NCI-H1694 (cell line): ENCODE results near the gene KRT1.

ENCODE experiments used
- DNase-seq: peaks from one replicate; lab custom pipeline; 2025; lab: John Stamatoyannopoulos, UW

KRT1 gene

DNA sequence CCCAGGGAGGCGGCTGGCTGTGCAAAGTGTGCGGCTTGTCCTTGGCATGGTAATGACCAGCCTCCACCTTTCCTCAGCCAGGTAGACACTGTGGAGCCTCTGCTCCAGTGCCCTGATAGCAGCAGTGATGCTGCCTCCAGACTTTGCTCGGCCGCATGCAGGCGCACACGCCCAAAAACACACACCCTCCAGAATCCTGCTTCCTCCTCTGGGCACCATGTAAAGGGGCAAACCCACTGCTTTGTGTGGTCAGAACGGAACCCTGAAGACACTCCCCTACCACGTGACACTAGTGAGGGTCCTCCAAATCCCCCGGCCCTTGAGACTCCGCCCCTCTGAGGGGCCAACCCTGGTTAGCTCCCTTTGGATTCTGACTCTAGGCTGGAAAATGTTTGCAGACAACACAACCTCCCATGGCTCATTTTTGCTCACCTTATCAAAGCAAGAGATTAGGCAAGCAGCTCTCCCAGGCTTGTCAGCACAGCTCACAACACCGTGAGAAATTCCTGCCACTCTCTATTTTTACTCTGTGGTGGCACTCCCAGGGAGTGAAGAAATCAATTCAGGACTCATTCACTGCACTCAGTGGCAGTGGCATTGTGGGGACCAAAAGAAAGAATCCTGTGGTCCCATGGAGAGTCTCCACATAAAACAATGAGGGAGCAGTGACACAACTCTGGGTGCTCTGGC is 18.6 kb upstream of the KRT1 start:
- DNase-seq = no peak

DNA sequence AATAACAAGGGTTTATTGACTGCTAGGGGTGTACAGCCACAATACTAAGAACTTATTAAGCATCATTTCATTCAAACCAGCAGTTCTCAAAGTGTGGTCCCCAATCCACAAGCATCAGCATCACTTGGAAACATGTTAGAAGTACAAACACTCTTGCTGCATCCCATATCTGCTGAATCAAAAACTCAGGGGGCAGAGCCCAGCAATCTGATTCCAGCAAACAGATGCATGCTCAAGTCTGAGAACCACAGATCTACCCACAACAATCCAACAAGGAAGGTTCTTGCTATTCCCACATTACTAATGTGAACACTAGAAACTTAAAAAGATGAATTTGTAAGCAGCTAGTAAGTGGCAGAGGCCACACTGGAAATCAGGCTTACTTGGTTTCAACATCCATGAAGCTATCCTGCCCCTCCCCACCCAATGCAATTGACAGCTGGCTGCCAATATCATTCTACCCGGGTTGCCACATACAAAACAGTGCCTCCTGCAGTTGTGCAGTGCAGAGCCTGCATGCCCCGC is 16.9 kb upstream of the KRT1 start:
- no peak for DNase-seq

DNA sequence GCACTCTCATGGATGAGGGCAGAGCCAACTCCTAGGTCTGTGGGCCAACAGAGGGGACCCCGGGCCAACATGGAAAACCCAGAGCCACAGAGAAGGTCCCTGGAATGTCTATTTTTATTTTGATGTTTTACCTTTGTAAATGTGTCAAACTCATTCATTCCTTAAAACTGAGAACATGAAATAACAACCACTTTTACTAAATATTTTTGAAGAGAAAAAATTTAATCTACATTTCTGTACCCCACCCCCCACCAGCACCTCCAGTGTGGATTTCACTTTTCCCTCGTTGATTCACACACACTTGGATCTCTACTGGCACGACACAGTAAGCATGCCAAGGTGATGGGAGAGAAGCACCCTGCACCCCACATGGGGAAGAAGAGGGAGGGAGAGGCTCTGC is 16.4 kb upstream of the KRT1 start:
- no peak for DNase-seq

DNA sequence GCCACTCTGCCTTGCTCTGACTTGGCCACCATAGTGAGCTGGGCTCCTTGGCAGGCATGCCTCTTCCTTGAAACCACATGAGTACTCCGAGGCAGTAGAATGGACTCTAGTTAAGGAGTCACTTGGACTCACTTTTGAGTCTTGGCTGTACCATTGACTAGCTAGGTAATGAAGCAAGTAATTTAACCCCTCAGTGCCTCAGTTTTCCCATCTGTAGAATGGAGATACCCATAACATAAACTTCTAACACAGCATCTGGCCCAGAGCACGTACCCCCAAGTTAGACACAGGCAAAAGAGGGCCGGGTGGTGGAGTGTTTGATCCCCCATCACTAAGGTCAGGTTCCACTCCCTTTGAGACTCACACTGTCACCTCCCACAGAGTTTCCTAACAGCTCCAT is 14.8 kb upstream of the KRT1 start:
- no peak for DNase-seq

DNA sequence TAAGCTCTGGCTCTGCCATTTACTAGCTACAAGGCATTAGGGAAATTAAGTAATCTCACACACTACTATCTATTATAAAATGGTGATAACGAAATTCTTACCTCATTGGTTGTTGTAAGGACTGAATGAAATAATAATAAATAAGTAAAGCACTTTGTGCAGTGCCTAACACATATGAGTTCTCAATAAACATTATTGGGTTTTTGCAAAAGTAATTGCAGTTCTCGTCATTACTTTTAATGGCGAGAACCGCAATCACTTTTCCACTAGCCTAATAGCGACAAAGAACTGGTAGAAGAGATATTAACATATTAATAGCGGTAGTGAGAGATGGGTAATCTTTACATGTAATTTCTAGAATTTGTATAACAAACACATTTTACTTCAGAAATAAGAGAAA is 13.9 kb upstream of the KRT1 start:
- no peak for DNase-seq

DNA sequence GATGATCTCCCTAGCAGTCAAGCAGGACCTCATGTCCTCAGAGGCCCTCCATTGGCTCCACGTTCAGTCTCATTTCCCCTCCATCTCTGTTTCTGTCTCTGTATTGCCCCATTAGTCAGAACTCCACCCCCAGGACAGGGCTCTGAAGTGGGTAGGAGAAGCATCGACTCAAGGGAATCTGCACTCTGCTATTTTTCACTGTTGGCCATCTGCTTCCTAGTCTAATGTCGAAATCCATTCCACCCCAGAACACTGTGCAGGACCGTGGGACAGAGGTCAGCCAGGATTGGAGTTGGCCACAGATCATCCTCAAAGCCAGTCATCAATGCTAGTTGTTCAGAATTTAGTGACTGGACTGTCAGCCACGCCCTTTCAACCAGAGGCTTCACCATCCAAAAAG is 13.1 kb upstream of the KRT1 start:
- no peak for DNase-seq

DNA sequence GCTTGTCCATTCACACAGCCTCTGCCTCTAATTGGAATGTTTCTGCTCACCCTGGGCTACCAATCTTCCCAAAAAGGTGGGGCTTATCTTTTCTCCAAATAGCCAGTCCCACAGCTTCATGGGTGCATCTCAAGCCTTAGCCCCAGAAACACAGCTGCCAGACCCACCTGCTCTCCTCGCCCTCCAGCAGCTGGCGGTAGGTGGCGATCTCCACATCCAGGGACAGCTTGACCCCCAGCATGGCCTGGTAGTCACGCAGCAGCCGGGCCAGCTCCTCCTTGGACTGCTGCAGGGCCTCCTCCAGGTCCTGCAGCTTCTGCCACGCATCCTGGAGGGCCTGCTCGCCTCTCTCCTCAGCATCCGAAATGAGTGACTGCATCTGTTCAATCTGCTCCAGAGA is 12.0 kb upstream of the KRT1 start:
- DNase-seq = no peak

DNA sequence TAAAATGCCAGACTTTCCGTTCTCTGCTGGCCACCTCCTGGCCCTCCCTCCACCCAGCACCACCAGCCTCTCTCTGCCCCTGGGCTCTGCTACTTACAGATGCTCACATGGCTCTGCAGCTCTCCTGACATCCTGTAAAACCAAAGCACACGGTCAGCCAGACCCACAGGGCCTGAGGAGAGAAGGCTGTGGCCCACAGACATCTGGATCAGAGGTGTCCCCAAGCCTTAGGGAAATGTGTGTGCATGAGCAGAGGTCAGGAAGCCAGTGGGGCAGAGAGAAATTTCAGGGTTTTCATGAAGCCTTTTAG is 11.6 kb upstream of the KRT1 start:
- no peak for DNase-seq

DNA sequence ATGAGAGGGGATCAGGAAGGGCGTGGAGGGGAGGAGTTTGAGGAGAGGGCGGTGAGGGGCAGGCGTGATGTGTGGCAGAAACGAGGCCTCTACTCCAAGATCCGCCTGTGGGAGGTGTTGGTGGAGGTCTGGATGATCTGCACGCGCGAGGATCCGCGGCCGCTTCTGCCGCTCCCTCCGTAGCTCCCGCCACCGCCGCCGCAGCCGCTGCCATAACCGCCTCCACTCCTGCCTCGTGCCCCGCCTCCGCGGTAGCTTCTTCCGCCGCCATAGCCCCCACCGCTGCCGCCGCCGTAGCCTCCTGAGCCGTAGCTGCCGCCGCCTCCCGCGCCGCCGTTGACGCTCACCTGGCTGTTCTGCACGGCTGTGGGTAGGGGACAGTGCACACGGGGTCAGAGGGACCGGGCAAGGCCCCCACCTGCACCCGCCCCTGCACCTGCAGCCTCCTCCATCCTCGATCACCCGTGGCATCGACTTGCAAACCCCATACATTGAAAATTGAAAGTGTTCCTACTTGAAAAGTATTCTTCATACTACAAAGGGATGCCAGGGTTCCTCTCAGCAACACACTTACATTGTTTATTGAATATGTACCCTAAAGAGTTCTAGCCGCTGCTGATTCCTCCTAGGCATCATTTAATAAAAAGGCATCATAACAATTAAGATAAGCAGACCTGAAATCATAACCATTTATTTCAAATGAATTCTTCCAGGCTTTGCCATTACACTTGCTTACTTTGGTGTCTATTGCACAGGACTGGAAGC is 11.1 kb upstream of the KRT1 start:
- no peak for DNase-seq

DNA sequence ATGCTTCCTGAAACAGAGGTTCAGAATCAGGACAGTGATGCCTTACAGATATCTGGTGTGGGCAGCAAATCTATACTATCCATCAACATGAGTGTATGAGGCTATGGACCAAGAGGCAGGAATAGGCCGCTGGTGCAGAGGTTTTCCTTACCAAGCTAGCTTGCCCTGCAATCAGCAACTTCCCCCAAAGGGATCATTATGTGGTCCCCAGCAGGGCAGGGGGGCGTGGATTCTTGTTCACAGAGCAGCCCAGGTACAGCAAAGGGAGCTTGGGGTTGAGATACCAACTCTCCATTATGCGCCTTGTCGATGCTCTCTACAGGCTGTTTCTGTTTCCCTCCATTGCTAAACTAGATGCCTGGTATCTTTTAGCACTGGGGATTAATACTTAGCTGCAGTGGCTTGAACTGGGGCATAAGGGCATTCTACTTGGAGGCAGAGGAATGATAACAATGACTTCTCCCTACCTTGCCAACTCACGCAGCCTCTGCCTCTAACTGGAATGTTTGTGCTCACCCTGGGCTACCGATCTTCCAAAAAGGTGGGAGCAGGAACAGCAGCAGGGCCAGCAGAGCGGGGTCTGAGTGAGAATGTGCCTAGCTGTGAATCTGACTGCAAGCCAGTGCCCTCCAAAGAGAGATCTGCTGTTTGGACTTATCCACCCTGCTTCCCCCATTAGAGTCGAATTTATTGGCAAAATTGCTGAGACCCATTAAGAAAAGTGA is 10.3 kb upstream of the KRT1 start:
- DNase-seq = no peak

DNA sequence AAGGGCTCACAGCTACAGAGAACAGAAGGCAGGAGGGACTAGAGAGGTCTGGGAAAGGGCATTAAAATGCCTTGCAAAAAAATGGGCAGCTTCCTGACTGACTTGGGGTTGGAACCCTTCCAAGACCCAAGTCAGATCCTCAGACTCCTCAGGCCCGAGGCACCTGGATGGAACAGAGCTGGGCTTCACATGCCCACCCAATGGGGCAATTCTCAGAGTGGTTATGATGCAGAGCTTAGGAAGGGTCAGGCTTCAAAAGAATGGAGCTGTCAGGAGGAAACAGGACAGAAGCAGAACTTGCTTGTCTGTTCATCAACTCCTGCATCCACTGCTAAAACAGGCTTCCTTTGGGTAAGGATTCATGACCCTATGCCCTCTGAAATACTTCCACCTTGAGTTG is 9.7 kb upstream of the KRT1 start:
- DNase-seq = no peak

DNA sequence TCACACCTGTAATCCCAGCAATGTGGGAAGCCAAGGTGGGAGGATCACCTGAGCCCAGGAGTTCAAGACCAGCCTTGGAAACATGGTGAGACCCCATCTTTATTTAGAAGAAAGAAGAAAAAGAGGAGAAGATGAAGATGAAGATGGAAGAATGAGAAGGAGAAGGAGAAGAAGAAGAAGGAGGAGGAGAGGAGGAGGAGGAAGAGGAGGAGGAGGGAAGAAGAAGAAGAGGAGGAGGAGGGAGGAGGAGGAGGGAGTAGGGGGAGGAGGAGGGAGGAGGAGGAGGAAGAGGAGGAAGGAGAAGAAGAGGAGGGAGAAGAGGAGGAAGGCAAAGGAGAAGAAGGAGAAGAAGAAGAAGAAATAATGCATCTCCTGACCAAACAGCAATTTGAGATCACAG is 9.0 kb upstream of the KRT1 start:
- no peak for DNase-seq

DNA sequence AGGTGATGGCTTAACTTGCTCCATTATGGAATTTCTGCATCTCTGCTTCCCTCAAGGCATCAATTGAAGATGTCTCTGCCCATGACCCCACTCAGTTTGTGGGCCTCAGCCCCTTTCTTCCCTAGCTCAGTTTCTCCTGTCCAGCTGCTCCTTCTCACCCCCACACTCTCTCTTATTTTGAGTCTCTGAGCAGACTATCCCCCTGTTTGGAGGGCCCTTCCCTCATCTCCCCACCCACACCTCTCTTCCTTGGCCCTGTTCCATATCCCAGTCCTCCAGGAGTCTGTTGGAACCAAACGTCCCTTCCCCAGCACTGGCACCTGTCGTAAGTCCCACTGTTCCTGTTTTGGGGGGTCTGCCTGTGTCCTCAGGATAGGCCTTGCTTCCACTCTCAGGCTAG is 8.3 kb upstream of the KRT1 start:
- no peak for DNase-seq

DNA sequence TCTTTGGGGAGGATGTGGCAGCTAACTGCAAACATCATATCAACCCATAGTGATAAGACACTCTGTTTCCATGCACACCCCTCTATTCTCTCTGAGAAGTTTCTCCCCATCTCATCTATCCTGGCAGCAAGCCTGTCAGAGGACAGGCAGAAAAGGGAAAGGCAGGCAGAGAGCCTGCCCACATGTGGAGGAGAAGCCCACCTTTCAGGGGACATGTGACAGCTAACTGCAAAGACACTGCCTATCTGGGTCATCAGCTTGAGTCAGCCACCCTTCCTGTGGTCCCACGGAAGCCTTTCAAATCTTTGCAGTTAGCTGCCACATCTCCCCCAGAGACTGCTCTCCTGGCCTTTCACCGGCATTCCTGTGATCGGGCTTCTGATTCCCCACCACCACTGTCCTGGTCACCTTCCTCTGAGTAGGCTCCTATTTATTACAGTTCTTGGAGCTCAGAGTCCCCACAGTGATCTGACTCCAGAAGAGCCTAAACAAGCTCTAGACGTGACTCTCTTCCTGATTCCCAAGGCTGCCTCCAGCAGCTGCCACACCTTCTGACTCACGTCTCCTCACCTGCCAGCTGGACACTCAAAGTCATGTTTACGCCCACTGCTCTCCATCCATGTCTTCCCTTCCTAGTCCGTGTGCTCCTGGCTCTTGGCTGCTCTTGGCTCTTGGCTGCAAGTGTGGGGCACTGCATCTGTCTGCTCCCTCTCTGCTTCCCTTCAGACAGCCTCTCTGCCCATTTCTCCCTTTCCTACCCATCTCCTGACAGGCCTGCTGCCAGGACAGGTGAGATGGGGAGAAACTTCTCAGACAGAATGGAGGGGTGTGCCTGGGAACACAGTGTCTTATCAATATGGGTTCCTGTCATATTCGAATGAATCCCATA is 7.5 kb upstream of the KRT1 start:
- DNase-seq = no peak

DNA sequence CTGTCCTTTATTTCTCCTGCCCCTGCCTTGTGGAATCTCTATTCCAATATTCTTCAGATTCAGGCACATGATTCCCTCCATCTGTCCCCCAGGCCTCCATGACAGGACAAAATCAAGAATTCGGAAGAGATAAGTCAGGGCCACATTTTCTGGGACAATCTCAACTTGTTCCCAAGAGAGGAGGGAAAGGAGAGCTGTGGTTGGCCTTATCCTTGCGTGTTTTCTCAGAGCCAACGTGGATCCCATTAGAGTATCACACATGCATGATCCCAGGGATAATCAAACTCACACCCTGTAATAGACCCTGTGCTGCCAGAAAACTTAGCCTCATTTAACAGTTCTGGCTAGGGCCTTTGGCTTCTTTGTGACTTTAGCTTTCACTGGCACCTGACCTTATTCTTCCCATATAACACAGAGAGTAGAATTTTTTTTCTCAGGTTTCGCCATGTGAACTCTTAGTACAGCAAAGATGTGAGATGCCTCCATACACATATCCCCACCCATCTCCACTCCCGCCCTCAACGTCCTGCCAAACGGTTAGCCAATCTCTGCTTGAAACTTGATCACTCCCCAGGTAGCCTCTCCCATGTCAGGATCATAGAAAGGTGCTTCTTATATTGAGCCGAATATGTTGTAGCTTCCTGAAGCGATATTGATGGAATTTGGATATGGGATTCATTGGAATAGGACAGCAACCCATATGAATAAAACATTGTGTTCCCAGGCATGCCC is 6.7 kb upstream of the KRT1 start:
- DNase-seq = no peak

DNA sequence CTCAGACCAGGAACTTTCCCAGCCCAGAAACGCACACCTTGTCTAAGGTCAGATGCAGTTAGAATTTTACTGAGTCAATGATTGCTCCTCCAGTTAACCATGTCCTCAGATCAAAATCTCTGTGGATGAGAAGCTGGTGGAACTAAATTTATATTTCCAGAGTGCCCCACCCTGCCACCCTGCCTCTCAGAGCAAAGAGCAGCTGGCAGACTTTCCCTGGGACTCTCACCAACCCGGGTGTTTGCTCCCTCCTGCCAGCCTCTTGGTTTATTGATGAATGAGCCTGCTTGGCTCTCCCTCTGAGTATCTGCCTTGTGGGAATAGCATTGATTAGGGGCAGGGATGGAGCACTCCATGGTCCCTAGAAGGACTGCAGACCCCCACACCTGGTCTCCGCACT is 5.9 kb upstream of the KRT1 start:
- no peak for DNase-seq

DNA sequence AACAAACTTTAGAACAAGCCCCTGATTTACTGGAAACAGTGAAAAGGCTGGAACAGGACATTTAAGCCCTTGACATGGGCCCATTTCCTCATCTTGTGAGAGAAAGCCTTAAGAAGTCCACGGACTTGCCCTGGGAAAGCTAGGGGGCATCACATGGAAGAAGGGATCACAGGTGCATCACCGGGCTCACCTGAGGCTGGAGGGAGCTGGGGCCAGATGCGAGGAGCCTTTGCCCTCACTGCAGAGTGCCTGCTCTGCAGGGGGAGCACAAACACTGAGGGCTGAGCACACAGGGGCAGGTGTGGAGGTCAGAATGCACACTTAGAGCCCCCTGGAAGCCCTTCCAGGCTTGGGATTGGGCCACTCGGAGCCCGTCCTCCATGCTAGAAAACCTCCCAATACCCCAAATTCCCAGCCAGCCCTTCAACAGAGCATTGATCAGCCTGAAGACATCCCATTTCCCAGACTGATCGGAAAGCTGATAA is 5.2 kb upstream of the KRT1 start:
- DNase-seq = no peak

DNA sequence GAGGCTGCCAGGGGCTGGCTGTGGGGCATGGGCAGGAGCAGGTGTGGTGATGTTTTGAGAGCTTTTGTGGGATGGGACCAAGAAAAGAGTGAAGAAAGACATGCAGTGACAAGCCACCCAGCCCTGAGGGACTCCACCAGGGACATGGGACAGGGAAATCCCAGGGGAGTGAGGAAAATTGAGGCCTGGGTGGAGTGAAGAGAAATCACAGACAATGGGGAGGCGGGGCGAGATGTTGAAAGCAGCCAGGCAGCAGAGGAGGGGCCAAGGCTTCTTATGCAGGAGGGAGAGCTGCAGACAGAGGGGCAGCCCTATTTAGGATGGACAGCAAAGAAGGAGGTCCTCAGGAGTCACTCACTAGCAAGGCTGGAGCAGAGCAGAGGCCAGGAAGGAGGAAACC is 4.2 kb upstream of the KRT1 start:
- DNase-seq = no peak

DNA sequence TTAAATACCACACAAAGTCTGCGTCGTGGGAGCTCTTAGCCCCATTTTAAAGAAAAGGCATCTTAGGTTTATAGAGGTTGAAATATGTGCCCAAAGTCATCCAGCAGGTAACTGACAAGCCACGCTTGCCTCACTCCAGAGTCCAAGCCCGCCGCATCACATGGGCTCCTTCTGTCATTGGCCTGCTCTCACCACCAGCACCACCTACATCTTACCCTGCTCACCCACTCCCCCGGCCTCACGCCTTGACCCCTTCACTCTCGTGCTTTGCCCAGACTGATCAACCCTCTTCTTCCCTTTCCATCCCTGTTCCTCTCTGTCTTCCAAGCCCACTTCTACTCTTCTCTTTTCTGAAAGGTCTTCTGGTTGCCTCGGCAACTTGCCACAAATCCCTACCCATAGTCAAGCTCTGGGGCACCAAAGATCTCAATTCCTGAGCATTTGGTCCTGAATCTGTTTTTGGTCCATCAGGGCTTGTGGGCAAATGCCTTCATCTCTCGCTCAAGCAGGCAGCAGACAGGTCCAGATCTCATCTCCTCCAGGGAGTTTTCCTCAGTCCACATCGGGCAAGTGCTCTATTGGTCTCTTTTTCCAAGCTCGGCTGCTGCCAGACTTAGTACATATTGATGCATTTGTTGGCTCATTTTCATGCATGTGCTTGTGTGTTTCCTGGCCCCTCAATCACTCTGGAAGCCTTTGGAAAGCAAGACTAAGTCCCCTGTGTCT is 3.5 kb upstream of the KRT1 start:
- no peak for DNase-seq

DNA sequence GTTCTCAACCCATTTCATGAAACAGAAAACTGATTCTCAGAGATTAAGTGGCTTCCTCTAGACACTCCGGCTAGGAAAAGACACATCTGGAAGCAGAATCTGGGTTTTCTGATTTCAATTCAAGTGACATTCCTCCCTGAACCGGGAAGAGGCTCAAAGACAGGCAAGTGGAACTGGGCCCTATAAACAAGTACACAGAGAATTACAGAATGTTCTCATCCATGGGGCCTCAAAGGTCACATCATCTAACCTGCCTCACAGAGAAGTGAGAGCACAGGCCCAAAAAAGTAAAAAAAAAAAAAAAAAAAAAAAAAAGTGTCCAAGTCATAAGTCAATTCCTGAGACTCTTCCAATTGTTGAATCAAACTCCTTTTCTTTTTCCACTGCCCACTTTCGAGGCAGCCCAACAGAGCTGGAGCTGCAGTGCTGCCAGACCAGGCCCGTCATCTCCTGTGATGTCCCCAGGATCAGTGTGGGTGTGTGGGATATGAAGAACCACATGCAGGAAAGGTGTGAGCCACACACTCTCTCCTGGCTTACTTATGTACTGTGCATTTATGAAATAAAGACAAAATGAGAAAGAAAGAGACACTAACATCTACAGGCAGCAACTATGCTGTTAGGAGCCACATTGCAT is 2.8 kb upstream of the KRT1 start:
- DNase-seq = no peak
